SU-DHL-6 (cell line): Measurements from ENCODE around the gene EXOC4.

Source experiments
- CTCF ChIP-seq: fragments of 200-600 bp; sonication (generic); IDR thresholded peaks from one replicate; pipeline ENCODE4 v1.5.1; 2017; ENCODE audit warnings: antibody characterized with exemption, mild to moderate bottlenecking, low read length, moderate library complexity; ENCODE audit not compliant: insufficient read depth, poor library complexity, severe bottlenecking
- EZH2phosphoT487 ChIP-seq: fragments of 200-600 bp; sonication (generic), shearing (Covaris generic); conservative IDR thresholded peaks from 2 replicates; pipeline ENCODE4 v1.6.1; 2018; ENCODE audit warnings: mild to moderate bottlenecking, antibody characterized with exemption, low read length, moderate library complexity, mixed read lengths

- TF ChIP-seq CTCF (no peak), EZH2phosphoT487 (no peak)
These were observed 471.8 kb downstream of the EXOC4 start for GRCh38 chr7:133724694-133725093.
